Psoas muscle (tissue), 8 donors: ENCODE data around the gene CLSTN3. TPM values are rescaled to one million over a fixed set of nuclear protein-coding genes. Genes with fewer than 3 reads are reported as not detected.
A peak's percentile ranks its signal among the peaks of the same experiment; 100 is the strongest.

Experiments
- ATAC-seq, 4 donors: fragments of 200-7000 bp; cut with Tn5 transposase; one replicate each; pipeline ENCODE4 v1.9.1; 2020; ENCODE audit warnings: moderate library complexity in 3 of 4, mild to moderate bottlenecking in 2 of 4
- DNase-seq, 2 donors: peaks; one replicate each; pipeline ENCODE4 v3.0.0-alpha.2; 2020
- H3K27ac ChIP-seq: fragments of 200-600 bp; one replicate; pipeline ENCODE4 v1.8.0; 2022
- H3K27me3 ChIP-seq, 3 donors: fragments of 200-600 bp in 1 of 3; one replicate each; pipeline versions ENCODE4 v1.6.1 to v1.8.0; 2013 to 2022; ENCODE audit warnings: low read length in 2 of 3, mild to moderate bottlenecking in 2 of 3, moderate library complexity in 1 of 3; ENCODE audit not compliant: insufficient read depth in 3 of 3
- H3K36me3 ChIP-seq, 2 donors: fragments of 200-600 bp in 1 of 2; one replicate each; pipeline versions ENCODE4 v1.6.1 to v1.8.0; 2013 to 2022; ENCODE audit warnings: low read depth in 1 of 2, mild to moderate bottlenecking in 1 of 2, moderate library complexity in 1 of 2; ENCODE audit not compliant: insufficient read depth in 1 of 2
- H3K4me1 ChIP-seq: fragments of 200-600 bp; one replicate; pipeline ENCODE4 v1.8.0; 2022
- H3K4me3 ChIP-seq: fragments of 200-600 bp; one replicate; pipeline ENCODE4 v1.8.0; 2022; ENCODE audit warnings: mild to moderate bottlenecking
- H3K9me3 ChIP-seq: fragments of 200-600 bp; one replicate; pipeline ENCODE4 v1.8.0; 2022
- CTCF ChIP-seq: fragments of 200-600 bp; IDR thresholded peaks from one replicate; pipeline ENCODE4 v1.8.0; 2022; ENCODE audit warnings: antibody characterized with exemption
- WGBS, 3 donors: extraction: QIAGEN DNeasy Blood & Tissue Kit; methylation state at CpG; one replicate each; pipeline versions ENCODE4 v1.1.6 to v1.1.7; 2013; 5-methylcytosine and 5-hydroxymethylcytosine counted together
- intact Hi-C, 2 donors: fragments of 100-400 bp; cut with DNase I; formaldehyde crosslinking; loops; one replicate each; pipeline versions ENCODE4 v1.11.0 to v1.14.2; 2022
- polyA plus RNA-seq, 3 donors: library from polyadenylated mRNA; stranded (reverse); fragments of 200-250 nt; gene quantifications; one replicate each; pipeline ENCODE4 v1.2.3, GENCODE V29; 2013
- total RNA-seq, 4 donors: library from RNA; stranded (reverse); fragmentation: NEBNext Ultra II Directional in 2 of 4; extraction: Animal tissue kit (Norgen Biotek cat#: 25700) in 2 of 4; gene quantifications; one replicate each; pipeline versions ENCODE4 v1.2.1 to v1.2.4, GENCODE V29; 2021 to 2023
- donor health status: healthy with polysubstance abuse.
- donor health status: DM: no; HTN: no; CAD: no; lungs with moderate emphysema.
- donor health status: Bipolar disorder and iron deficiency.
- donor health status: healthy.
- donor health status: DM: yes; HTN: yes; CAD: no.
- donor health status: DM: no; HTN: no; CAD: no.
- donor health status: DM: no; HTN: no; CAD: no.
- donor health status: DM: yes; HTN: yes; CAD: no.

Gene CLSTN3
- total and polyA plus RNA-seq, 7 donors: 1.2 to 5.1 (median 3.2) TPM

- Histone ChIP-seq H3K4me3 (no peak overlapping the region), H3K27me3 (peaks cover 0 to 16% (median 0%) of the 10 kb centered on the region in 3 donors), H3K36me3 (no peaks in the 10 kb centered on the region), H3K4me1 (no peaks in the 10 kb centered on the region), H3K9me3 (no peaks in the 10 kb centered on the region), H3K27ac (no peak overlapping the region)
- WGBS, 3 donors: 79 to 91% (median 83%) methylated on average over 6 to 7 of the region's 7 CpGs
- intact Hi-C loops: no loop called here
- TF ChIP-seq CTCF: no peak
- DNase-seq: no peak
- no peak for ATAC-seq
Measured at GRCh38 chr12:7160183-7160582, 30.0 kb downstream of the CLSTN3 start.

GRCh38 chr12:7161327-7161726, 31.2 kb downstream of the CLSTN3 start:
- DNase-seq (no peak), ATAC-seq (no peak)
- H3K27me3 ChIP-seq: peaks cover 0 to 24% (median 0%) of the 10 kb centered on the region in 3 donors
- 81 to 94% (median 90%) methylated on average over 4 of the region's 4 CpGs for WGBS, 3 donors
- H3K4me3 ChIP-seq: no peak overlapping the region
- H3K27ac ChIP-seq: no peak overlapping the region
- H3K4me1 ChIP-seq: no peaks in the 10 kb centered on the region
- no peak for TF ChIP-seq CTCF
- no peaks in the 10 kb centered on the region for H3K36me3 ChIP-seq
- intact Hi-C loops: no loop called here
- no peaks in the 10 kb centered on the region for H3K9me3 ChIP-seq

- TF ChIP-seq CTCF: no peak
- ATAC-seq (peak in 2 of 4 donors; percentile 15 to 16), DNase-seq (no peak)
- Histone ChIP-seq H3K9me3 (no peaks in the 10 kb centered on the region), H3K27me3 (peaks cover 0 to 24% (median 0%) of the 10 kb centered on the region in 3 donors), H3K4me3 (no peak overlapping the region), H3K36me3 (no peaks in the 10 kb centered on the region), H3K27ac (no peak overlapping the region), H3K4me1 (no peaks in the 10 kb centered on the region)
- WGBS, 3 donors: 82 to 86% (median 84%) methylated on average over 5 of the region's 5 CpGs
- intact Hi-C loops: no loop called here
Measured at GRCh38 chr12:7161811-7162210, 31.6 kb downstream of the CLSTN3 start.

- peak; percentile 42 for TF ChIP-seq CTCF
- DNase-seq: no peak
- Histone ChIP-seq H3K4me1 (no peaks in the 10 kb centered on the region), H3K27ac (no peak overlapping the region), H3K27me3 (peaks cover 0 to 24% (median 0%) of the 10 kb centered on the region in 3 donors), H3K36me3 (no peaks in the 10 kb centered on the region), H3K4me3 (no peak overlapping the region), H3K9me3 (no peaks in the 10 kb centered on the region)
- intact Hi-C loops: no loop called here
- peak; percentile 39 to 75 (median 70) for ATAC-seq
- WGBS, 3 donors: 6 to 7% (median 6%) methylated on average over 19 of the region's 19 CpGs
Measured at GRCh38 chr12:7162691-7163114, 32.5 kb downstream of the CLSTN3 start.

- no peaks in the 10 kb centered on the region for H3K9me3 ChIP-seq
- no peak for ATAC-seq
Measured at GRCh38 chr12:7169951-7170350, 39.8 kb downstream of the CLSTN3 start.

More at GRCh38 chr12:7169951-7170350, 39.8 kb downstream of the CLSTN3 start:
- no peak for TF ChIP-seq CTCF
- no peak overlapping the region for H3K4me3 ChIP-seq
- H3K27ac ChIP-seq: no peak overlapping the region
- peaks cover 0 to 14% (median 3%) of the 10 kb centered on the region in 3 donors for H3K27me3 ChIP-seq
- no peaks in the 10 kb centered on the region for H3K36me3 ChIP-seq
- intact Hi-C loops: no loop called here
- DNase-seq: no peak
- no peaks in the 10 kb centered on the region for H3K4me1 ChIP-seq
